Fibroblast of the aortic adventitia (primary cell): Measurements from ENCODE around the gene FKBP15. TPM values are rescaled to one million over a fixed set of nuclear protein-coding genes. Genes with fewer than 3 reads are reported as not detected.
A peak's percentile ranks its signal among the peaks of the same experiment; 100 is the strongest.

ENCODE experiments used
- DNase-seq: peaks from one replicate; pipeline ENCODE4 v3.0.0-alpha.2; 2010; ENCODE audit warnings: low read depth
- H3K4me3 ChIP-seq: 2 replicates; pipeline ENCODE4 v1.5.1; 2011; ENCODE audit warnings: low read depth, mild to moderate bottlenecking, control low read depth, low read length, moderate library complexity
- total RNA-seq: library from RNA; depleted of rRNA; stranded (reverse); fragments of >200 nt; gene quantifications from 2 replicates; pipeline ENCODE4 v1.2.3, GENCODE V29; 2012; ENCODE audit warnings: low replicate concordance
- TF ChIP-seq, protein P1 (sequence below): IDR thresholded peaks from 2 replicates; pipeline ENCODE4 v1.5.1; 2011; ENCODE audit warnings: mild to moderate bottlenecking, low read length, control low read depth, inconsistent platforms; ENCODE audit not compliant: insufficient read depth

FKBP15 gene
- total RNA-seq, 1 donor = 27.7 TPM

DNA sequence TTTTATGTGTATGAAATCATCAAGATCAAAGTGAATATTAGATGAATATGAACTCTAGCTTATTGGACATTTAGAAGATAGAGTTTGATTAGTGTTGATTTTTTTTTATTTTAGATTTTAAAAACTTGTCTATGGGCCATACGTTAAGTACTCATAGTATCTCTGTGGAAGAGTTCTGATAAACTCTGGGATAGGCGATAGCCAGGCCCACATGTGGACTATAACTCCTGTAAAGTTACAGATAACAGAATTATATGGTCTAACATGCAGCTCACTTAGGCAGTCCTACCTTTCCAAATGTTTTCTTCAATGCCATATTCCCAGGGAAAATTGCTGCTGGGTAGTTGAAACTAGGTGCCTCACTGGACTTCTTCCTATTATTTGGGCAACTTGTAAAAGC lies 10.6 kb upstream of the FKBP15 start:
- no peak for DNase-seq
- H3K4me3 ChIP-seq = no peak overlapping the region
- TF ChIP-seq, protein P1, sequence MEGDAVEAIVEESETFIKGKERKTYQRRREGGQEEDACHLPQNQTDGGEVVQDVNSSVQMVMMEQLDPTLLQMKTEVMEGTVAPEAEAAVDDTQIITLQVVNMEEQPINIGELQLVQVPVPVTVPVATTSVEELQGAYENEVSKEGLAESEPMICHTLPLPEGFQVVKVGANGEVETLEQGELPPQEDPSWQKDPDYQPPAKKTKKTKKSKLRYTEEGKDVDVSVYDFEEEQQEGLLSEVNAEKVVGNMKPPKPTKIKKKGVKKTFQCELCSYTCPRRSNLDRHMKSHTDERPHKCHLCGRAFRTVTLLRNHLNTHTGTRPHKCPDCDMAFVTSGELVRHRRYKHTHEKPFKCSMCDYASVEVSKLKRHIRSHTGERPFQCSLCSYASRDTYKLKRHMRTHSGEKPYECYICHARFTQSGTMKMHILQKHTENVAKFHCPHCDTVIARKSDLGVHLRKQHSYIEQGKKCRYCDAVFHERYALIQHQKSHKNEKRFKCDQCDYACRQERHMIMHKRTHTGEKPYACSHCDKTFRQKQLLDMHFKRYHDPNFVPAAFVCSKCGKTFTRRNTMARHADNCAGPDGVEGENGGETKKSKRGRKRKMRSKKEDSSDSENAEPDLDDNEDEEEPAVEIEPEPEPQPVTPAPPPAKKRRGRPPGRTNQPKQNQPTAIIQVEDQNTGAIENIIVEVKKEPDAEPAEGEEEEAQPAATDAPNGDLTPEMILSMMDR = no peak

- TF ChIP-seq, protein P1 = no peak
- H3K4me3 ChIP-seq = no peak overlapping the region
- DNase-seq = no peak
These were observed 7.1 kb upstream of the FKBP15 start for GRCh38 chr9:113228130-113228665.

DNA sequence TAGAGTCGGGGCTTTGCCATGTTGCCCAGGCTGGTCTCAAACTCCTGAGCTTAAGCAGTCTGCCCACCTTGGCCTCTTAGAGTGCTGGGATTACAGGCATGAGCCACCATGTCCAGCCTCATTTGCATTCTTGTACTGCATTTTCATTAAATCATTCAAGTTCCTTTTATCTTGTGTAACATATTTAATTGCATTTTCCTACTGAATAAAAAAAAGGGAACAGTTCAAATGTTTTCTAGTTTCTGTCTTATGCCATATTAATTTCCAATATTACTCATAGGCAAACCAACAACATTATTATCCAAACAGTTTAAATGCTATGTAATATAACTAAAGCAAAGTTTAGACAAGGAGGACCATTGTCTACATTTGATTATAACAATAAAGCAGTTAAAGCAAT lies 6.4 kb upstream of the FKBP15 start:
- TF ChIP-seq, protein P1 = no peak
- H3K4me3 ChIP-seq = no peak overlapping the region
- no peak for DNase-seq

DNA sequence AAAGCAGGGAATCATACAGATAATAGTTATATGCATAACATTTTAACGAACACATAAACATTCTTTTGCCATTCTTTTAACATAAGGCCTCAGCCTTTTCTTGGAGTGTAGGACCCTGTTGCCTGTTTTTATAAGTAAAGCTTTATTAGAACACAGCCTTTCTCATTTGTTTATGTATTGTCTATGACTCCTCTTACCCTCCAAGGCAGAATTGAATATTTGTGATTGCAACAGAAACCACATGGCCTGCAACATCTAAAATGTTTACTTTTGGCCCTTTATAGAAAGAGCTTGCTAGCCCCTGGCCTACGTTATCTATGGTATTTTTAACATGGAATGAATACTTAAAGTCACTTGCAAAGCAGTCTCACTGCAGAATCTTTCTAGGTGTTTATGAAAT lies 2.9 kb upstream of the FKBP15 start:
- TF ChIP-seq, protein P1 = no peak
- DNase-seq = peak; percentile 51
- no peak overlapping the region for H3K4me3 ChIP-seq

GRCh38 chr9:113222482-113222841 lies 1.4 kb upstream of the FKBP15 start:
- H3K4me3 ChIP-seq = peak overlapping the region; percentile 93
- TF ChIP-seq, protein P1 = no peak
- DNase-seq = peak; percentile 65

GRCh38 chr9:113221800-113222481 lies 864 bp upstream of the FKBP15 start:
- peak overlapping the region; percentile 93 for H3K4me3 ChIP-seq
- TF ChIP-seq, protein P1 = no peak
- DNase-seq = peak; percentile 10
